Measurements from ENCODE around the gene WBP4.
"Not testable (repeated sequence)": the region's sequence is repeated elsewhere in the genome, so short reads cannot be mapped to it uniquely, and the experiment has no call there.

WBP4 gene

DNA sequence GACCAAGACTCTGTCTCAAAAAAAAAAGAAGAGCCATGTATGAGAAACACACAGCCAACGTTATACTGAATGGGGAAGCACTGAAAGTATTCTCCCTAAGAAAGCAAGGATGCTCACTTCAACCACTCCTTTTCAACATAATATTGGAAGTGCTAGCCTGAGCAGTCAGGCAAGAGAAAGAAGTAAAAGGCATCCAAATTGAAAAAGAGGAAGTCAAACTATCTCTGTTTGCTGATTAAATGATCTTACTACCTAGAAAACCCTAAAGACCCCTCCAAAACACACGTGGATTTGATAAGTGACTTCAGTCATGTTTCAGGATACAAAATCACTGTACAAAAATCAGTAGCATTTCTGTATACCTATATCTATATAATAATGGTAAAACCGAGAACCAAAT lies 16.2 kb downstream of the WBP4 start:
- POLR2A ChIA-PET = no interaction called here
- no peak for TF ChIP-seq ARNT (IDR thresholded peaks at IDR 0.05)
- TF ChIP-seq FOXM1 (IDR thresholded peaks at IDR 0.05; ENCODE audit: borderline replicate concordance) = no peak
- no peak for TF ChIP-seq LEF1 (IDR thresholded peaks at IDR 0.05; ENCODE audit: borderline replicate concordance)
- no peak for TF ChIP-seq FOXA1 (IDR thresholded peaks at IDR 0.05)
- no peak for TF ChIP-seq ELF4 (IDR thresholded peaks at IDR 0.05)
- TF ChIP-seq FOXK2 (IDR thresholded peaks at IDR 0.05) = no peak
- TF ChIP-seq TARDBP (IDR thresholded peaks at IDR 0.05) = no peak
- no peak for TF ChIP-seq SP1 (IDR thresholded peaks at IDR 0.05)
- no peak for TF ChIP-seq BHLHE40 (IDR thresholded peaks at IDR 0.05; ENCODE audit: borderline replicate concordance)
- CTCF ChIA-PET = no interaction called here
- DNase-seq (ENCODE audit: extremely low spot score) = no peak

GRCh38 chr13:41079725-41080124 lies 18.4 kb downstream of the WBP4 start:
- CTCF ChIA-PET = no interaction called here
- no peak for DNase-seq (ENCODE audit: extremely low spot score)
- TF ChIP-seq NFRKB (IDR thresholded peaks at IDR 0.05) (no peak), FOXM1 (IDR thresholded peaks at IDR 0.05; ENCODE audit: borderline replicate concordance) (no peak), HDGF (IDR thresholded peaks at IDR 0.05; ENCODE audit: borderline replicate concordance) (no peak), BHLHE40 (IDR thresholded peaks at IDR 0.05; ENCODE audit: borderline replicate concordance) (no peak), SUZ12 (IDR thresholded peaks at IDR 0.05) (no peak)
- TF ChIP-seq, protein P1, sequence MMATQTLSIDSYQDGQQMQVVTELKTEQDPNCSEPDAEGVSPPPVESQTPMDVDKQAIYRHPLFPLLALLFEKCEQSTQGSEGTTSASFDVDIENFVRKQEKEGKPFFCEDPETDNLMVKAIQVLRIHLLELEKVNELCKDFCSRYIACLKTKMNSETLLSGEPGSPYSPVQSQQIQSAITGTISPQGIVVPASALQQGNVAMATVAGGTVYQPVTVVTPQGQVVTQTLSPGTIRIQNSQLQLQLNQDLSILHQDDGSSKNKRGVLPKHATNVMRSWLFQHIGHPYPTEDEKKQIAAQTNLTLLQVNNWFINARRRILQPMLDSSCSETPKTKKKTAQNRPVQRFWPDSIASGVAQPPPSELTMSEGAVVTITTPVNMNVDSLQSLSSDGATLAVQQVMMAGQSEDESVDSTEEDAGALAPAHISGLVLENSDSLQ (IDR thresholded peaks at IDR 0.05) = no peak
- POLR2A ChIA-PET = no interaction called here

DNA sequence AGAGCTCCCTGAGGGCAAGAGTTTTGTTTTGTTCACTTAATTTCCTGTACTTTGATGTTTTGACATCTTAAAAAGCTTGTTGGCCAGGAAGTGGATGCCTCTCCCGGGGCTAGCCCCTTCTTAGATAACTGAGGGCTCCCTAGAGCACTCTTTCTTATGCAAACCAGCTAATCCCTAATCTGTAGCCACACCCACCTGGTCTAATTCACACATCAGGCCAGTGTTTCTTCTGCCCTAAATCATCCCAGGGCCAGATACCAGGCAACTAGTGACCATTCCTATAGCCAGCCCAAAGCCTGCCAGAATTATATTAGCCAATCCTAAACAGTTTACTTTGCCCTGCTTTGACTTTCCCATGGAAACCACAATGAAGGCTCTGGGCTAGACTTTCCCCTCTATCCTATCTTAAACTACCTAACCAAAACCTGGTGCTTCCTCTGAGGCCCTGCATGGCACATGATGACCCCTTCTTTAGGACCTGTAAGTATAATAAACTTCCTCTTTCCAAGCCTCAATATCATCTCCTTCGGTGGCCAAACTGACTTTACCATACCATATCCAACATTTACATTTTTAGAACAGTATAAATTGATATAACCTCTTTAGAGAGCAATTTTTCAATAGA lies 24.8 kb downstream of the WBP4 start:
- DNase-seq (ENCODE audit: extremely low spot score) = no peak
- TF ChIP-seq BHLHE40 (IDR thresholded peaks at IDR 0.05; ENCODE audit: borderline replicate concordance) = no peak
- TF ChIP-seq, protein P1 (IDR thresholded peaks at IDR 0.05) = no peak
- no peak for TF ChIP-seq HDGF (IDR thresholded peaks at IDR 0.05; ENCODE audit: borderline replicate concordance)
- POLR2A ChIA-PET = no interaction called here
- CTCF ChIA-PET = interaction anchor here (0.6 kb wide), 2 partner anchors 29 to 219 kb away, joined by 3 read pairs; no protein-coding TSS in a partner anchor

- CTCF ChIA-PET = interaction anchor here (0.7 kb wide), 1 partner anchor 31 kb away, joined by 3 read pairs; no protein-coding TSS in a partner anchor
- DNase-seq (ENCODE audit: extremely low spot score); POLR2A ChIA-PET: not testable (repeated sequence)
These were observed 34.4 kb downstream of the WBP4 start for GRCh38 chr13:41095681-41096080.

GRCh38 chr13:41098761-41099160 lies 37.5 kb downstream of the WBP4 start:
- no peak for DNase-seq (ENCODE audit: extremely low spot score)
- POLR2A ChIA-PET = no interaction called here
- CTCF ChIA-PET = no interaction called here
- no peak for TF ChIP-seq SP1 (IDR thresholded peaks at IDR 0.05)
- TF ChIP-seq SUZ12 (IDR thresholded peaks at IDR 0.05) = no peak
- no peak for TF ChIP-seq ARNT (IDR thresholded peaks at IDR 0.05)
- no peak for TF ChIP-seq CTBP1 (IDR thresholded peaks at IDR 0.05; ENCODE audit: borderline replicate concordance)
- no peak for TF ChIP-seq ELF4 (IDR thresholded peaks at IDR 0.05)

DNA sequence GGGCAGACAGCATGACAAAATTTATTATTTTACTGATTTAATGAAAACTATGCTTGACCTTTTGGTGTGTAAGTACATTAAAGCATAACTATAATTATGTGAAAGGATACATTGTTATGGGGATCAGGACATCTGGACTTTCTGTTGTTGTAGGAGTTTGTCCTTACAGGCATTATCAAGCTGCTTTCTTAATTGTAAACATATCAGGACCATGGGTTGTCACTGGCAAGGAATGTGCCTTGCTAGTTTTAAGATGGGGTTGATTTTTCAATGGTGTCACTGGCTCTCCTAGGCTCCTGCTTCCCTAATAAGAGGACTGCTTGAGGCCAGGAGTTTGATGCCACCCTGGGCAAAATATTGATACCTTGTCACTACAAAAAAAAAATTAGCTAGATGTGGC lies 38.7 kb downstream of the WBP4 start:
- ChIA-PET POLR2A (no interaction called here), CTCF (no interaction called here)
- DNase-seq (ENCODE audit: extremely low spot score) = no peak
- TF ChIP-seq, protein P1 (IDR thresholded peaks at IDR 0.05) = no peak
- TF ChIP-seq NFRKB (IDR thresholded peaks at IDR 0.05) = no peak

DNA sequence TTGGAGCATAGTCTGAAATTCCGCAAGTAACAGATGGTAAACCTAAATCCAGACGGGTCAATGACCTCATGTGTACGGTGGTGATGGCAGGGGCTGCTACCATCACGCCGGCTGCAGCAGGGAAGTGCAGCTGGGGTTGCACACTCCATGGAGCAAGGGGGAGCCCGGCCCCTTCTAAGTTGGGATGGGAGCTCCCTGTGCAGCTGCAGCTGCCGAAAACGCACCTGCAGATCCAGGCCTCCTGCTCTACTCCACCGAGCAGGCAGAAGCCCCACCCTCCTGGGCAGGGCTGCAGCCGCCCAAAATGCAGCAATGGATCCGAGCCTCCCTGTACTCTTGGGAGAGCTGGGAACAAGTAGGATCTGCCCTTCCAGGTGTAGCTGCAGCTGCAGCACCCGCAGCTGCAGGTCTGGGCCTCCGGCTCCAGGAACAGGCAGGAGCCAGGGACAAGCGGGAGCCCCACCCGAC lies 45.8 kb downstream of the WBP4 start:
- TF ChIP-seq ELF4 (IDR thresholded peaks at IDR 0.05) (no peak), FOXM1 (IDR thresholded peaks at IDR 0.05; ENCODE audit: borderline replicate concordance) (no peak), ARNT (IDR thresholded peaks at IDR 0.05) (no peak), NFRKB (IDR thresholded peaks at IDR 0.05) (no peak), FOXK2 (IDR thresholded peaks at IDR 0.05) (no peak)
- no peak for DNase-seq (ENCODE audit: extremely low spot score)
- CTCF ChIA-PET = no interaction called here
- POLR2A ChIA-PET = no interaction called here

DNA sequence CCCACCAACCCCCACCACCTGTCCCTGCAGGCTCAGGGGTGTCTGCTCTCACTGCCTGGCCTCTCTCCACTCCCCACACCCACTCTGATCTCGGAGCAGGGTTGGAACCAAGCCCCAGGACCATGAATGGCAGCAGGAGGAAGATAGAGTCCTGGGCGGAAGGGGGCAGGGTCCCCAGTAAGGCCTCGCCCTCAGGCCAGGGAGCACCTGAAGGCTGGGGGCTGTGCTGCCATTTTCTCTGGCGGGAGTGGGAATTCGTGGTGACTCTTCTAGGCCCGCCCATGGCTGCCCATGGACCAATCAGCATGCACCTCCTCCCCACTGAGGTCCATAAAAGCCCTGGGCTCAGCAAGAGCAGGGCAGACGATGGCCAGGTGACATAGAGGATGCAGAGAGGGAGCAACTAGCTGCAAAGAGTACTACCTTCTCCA lies 46.3 kb downstream of the WBP4 start:
- DNase-seq (ENCODE audit: extremely low spot score) = no peak
- POLR2A ChIA-PET = no interaction called here
- CTCF ChIA-PET = no interaction called here
- TF ChIP-seq L3MBTL2 (conservative IDR thresholded peaks at IDR 0.05) (no peak), FOXK2 (IDR thresholded peaks at IDR 0.05) (no peak), ARNT (IDR thresholded peaks at IDR 0.05) (no peak), CTBP1 (IDR thresholded peaks at IDR 0.05; ENCODE audit: borderline replicate concordance) (no peak), ELF4 (IDR thresholded peaks at IDR 0.05) (no peak), HDGF (IDR thresholded peaks at IDR 0.05; ENCODE audit: borderline replicate concordance) (no peak), SP1 (IDR thresholded peaks at IDR 0.05) (no peak)

All from HEK293T (cell line).